Renal cortex interstitium (tissue), 11 donors: ENCODE results near the gene IL4R. TPM values are rescaled to one million over a fixed set of nuclear protein-coding genes. Genes with fewer than 3 reads are reported as not detected.
"Not testable (repeated sequence)": the region's sequence is repeated elsewhere in the genome, so short reads cannot be mapped to it uniquely, and the experiment has no call there.

Source experiments
- DNase-seq, 11 donors: peaks; one replicate each; pipeline ENCODE4 v3.0.0-alpha.2; 2013; ENCODE audit warnings: low read depth in 9 of 11, low spot score in 4 of 11; ENCODE audit errors: extremely low read depth in 1 of 11
- polyA plus RNA-seq, 3 donors: library from polyadenylated mRNA; unstranded; fragments of 120-200 nt; gene quantifications; one replicate each; pipeline ENCODE4 v1.2.1, GENCODE V29; 2013; ENCODE audit not compliant: insufficient read length in 3 of 3

IL4R gene
- polyA plus RNA-seq, 3 donors = 15.5 to 25.4 (median 17.2) TPM

DNA sequence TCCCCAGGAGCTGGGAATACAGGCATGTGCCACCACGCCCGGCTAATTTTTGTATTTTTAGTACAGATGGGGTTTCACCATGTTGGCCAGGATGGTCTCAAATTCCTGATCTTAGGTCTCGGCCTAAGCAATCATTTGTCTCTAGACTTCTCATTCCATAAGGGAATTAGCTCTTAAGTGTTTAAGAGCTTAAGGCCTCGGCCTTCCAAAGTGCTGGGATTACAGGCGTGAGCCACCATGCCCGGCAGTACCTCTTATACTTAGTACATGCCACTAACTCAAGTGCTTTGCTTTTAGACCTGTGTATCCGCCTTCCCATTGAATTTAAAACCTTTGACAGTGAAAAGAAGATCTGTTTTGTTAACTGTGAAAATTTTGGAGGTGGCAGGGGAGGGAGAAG is 71.6 kb downstream of the IL4R start:
- DNase-seq = no peak

DNA sequence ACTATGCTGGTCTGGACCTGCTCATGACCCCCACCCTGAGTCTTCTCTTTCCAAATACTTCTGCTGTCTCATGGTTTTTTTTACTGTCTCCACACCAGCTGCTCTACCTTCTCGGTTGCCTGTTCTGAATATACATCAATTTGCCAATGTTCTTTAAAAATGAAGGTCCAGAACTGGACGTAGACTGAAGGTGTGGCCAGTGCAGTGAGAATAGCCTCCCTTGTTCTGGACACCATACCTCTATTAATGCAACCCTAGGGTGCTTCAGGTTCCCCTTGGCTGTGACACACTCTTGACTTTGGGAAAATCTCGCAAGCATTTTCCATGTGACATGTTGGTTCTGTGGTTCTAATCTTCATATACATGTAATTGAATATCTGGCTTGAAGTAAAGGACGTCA is 72.9 kb downstream of the IL4R start:
- DNase-seq = no peak

GRCh38 chr16:27387724-27388123 is 74.0 kb downstream of the IL4R start:
- no peak for DNase-seq

DNA sequence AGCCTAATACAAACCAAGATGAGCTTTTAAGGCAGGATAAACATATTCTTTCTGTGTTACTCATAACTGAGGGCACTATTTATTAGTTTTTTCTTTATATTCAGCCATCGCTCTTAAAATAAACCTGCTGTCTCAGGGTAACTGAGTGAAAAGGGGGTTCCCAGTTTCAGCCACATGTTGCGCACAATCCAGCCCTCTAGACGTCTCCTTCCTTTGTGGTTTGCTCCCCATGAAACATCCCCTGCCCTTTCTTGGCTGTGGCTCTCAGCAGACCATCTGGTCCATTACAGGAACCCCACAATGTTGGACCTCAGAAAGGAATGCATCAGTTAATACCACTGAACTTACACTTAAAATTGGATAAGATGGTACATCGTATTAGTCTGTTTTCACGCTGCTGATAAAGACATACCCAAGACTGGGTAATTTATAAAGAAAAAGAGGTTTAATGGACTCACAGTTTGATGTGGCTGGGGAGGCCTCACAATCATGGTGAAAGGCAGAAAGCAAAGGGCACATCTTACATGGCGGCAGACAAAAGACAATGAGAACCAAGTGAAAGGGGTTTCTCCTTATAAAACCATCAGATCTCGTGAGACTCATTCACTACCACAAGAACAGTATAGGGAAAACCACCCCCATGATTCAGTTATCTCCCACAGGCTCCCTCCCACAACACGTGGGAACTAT is 75.6 kb downstream of the IL4R start:
- DNase-seq = no peak

DNA sequence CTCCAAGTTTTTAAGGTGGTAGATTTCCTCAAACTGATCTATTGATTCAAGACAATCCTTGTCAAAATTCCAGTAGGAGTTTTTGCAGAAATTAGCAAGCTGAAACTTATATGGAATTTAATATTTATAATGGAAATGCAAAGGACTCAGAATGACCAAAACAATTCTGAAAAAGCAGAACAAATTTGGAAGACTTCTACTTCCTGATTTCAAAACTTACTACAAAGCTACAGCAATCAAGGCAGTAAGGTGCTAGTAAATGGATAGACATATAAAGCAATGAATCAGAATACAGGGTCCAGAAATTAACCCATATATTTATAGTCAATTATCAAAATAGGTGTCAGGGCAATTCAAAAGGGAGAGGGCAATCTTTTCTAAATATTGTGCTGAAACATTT is 76.4 kb downstream of the IL4R start:
- no peak for DNase-seq

DNA sequence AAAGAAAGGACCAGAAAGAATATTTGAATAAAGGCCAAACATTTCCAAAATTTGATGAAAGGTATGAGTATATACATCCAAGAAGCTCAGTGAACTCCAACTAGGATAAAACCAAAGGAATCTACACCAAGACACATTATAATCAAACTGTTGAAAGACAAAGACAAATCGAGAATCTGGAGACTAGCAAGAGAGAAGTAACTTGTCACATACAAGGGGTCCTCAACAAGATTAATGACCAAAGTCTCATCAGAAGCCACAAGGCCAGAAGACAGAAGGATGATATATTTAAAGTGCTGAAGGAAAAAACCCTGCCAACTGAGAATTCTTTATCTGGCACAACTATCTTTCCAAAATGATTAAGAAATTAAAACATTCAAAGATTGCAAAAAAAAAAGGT is 78.9 kb downstream of the IL4R start:
- DNase-seq = no peak

- no peak for DNase-seq
These were observed 80.7 kb downstream of the IL4R start for GRCh38 chr16:27394516-27394915.

DNA sequence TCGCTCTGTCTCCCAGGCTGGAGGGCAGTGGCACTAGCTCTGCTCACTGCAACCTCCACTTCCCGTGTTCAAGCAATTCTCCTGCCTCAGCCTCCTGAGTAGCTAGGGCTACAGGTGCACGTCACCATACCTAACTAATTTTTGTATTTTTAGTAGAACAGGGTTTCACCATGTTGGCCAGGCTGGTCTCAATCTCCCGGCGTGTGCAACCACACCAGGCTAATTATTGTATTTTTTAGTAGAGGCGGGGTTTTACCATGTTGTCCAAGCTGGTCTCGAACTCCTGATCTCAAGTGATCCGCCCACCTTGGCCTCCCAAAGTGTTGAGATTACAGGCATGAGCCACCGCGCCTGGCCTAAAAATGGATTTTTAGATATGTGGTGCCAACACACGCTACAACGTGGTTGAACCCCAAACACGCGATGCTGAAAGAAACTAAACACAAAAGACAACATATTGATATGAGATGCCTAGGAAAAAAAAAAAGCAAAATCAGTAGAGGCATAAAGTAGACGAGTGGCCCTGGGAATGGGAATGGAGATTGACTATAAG is 84.6 kb downstream of the IL4R start:
- DNase-seq = not testable (repeated sequence)

- no peak for DNase-seq
These were observed 85.4 kb downstream of the IL4R start for GRCh38 chr16:27398894-27399853.

GRCh38 chr16:27399969-27400368 is 86.2 kb downstream of the IL4R start:
- DNase-seq = no peak

GRCh38 chr16:27400751-27401620 is 87.2 kb downstream of the IL4R start:
- DNase-seq = no peak

DNA sequence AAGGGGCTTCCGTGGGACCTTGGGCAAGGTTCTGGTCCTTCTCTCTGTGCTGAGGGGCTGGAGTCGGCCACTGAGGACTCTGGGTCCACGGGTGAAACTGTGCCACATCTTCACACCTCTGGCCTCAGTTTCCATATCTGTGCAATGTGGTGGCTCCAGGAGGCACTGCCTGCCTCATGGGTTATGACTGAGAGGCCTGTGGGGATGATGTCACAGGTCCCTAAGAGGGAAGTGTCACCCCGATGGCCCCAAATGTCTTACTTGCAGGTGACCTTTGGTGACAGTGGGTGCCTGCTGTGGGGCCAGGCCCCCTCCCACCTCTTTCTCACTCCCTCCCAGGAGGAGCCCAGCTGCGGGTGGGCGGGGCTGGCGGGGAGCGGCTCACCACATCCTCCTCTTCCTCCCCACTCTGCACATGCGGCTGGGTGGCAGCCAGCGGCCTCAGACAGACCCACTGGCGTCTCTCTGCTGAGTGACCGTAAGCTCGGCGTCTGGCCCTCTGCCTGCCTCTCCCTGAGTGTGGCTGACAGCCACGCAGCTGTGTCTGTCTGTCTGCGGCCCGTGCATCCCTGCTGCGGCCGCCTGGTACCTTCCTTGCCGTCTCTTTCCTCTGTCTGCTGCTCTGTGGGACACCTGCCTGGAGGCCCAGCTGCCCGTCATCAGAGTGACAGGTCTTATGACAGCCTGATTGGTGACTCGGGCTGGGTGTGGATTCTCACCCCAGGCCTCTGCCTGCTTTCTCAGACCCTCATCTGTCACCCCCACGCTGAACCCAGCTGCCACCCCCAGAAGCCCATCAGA is 88.2 kb downstream of the IL4R start, which contains the start of gene IL21R:
Gene IL21R, plus strand, starts transcription at position 407 of the 801 bp plus-strand sequence. CDS start 27,898 bp downstream, outside the sequence.
- DNase-seq = peak in 3 of 11 donors; percentile 1 to 6 (median 2)

GRCh38 chr16:27402569-27402963 is 88.8 kb downstream of the IL4R start:
- DNase-seq = no peak

- no peak for DNase-seq
These were observed 89.3 kb downstream of the IL4R start for GRCh38 chr16:27402964-27403600.

- DNase-seq = no peak
These were observed 89.8 kb downstream of the IL4R start for GRCh38 chr16:27403601-27403992.

- no peak for DNase-seq
These were observed 90.5 kb downstream of the IL4R start for GRCh38 chr16:27404163-27404823.
